H1 (cell line): ENCODE results near the gene RNFT2. TPM values are rescaled to one million over a fixed set of nuclear protein-coding genes. Genes with fewer than 3 reads are reported as not detected.

Experiments used
- FOSL1 ChIP-seq: IDR thresholded peaks from 2 replicates; pipeline ENCODE4 v1.6.1; 2011; ENCODE audit warnings: mild to moderate bottlenecking, low read depth, low read length, moderate library complexity; ENCODE audit not compliant: insufficient read depth
- RBBP5 ChIP-seq: IDR thresholded peaks from 2 replicates; pipeline ENCODE4 v1.7.1; 2012; ENCODE audit warnings: low read depth, mild to moderate bottlenecking, inconsistent platforms, low read length, moderate library complexity, borderline replicate concordance
- ZNF274 ChIP-seq: IDR thresholded peaks from 2 replicates; pipeline ENCODE4 v1.7.0; 2012; ENCODE audit warnings: low read length, borderline replicate concordance; ENCODE audit errors: extremely low read depth
- polyA plus RNA-seq, 7 experiments: library from polyadenylated mRNA; depleted of rRNA in 3 of 7; stranded (reverse) in 5 of 7; unstranded in 2 of 7; fragments of >200 nt in 5 of 7; fragments of 200-250 nt in 2 of 7; gene quantifications; 1 replicate in 5 of 7; 2 replicates in 1 of 7; 4 replicates in 1 of 7; pipeline versions ENCODE4 v1.2.1 to v1.2.3, GENCODE V29; 2011 to 2013; ENCODE audit warnings: missing spikeins in 2 of 7, mixed read lengths in 2 of 7
- total RNA-seq: library from RNA; stranded (reverse); fragmentation: NEBNext Ultra II Directional; extraction: Animal tissue kit (Norgen Biotek cat#: 25700); gene quantifications from 2 replicates; pipeline ENCODE4 v1.2.1, GENCODE V29; 2021

Gene RNFT2
- total and polyA plus RNA-seq, 2 of the 8 experiments (the other 6 are each of a cell fraction or from before 2014, with no cell fraction given): 14.2 to 33.1 TPM

GRCh38 chr12:116727891-116728290 is 10.2 kb upstream of the RNFT2 start (continued):
- TF ChIP-seq ZNF274 (no peak), RBBP5 (no peak), FOSL1 (no peak)
- TF ChIP-seq, all 59 proteins: peak for 0
